HCT116 (cell line): ENCODE measurements around the gene SNF8. TPM values are rescaled to one million over a fixed set of nuclear protein-coding genes. Genes with fewer than 3 reads are reported as not detected.

Source experiments
- ATAC-seq: fragments of 200-7000 bp; cut with Tn5 transposase; 2 replicates; pipeline ENCODE4 v1.9.1; 2020; ENCODE audit warnings: mild to moderate bottlenecking, moderate library complexity
- BruUV-seq: library from RNA; stranded (reverse); fragments of 400-500 nt; replicated peaks from 2 replicates; lab custom pipeline; 2021; lab: Mats Ljungman, UMichigan
- CTCF ChIA-PET: fragments of 300-600 bp; sonication (Branson Sonifier 250); formaldehyde crosslinking; loops from one replicate; lab custom pipeline; 2021; ENCODE audit warnings: antibody characterized with exemption; lab: Charles Lee
- POLR2A ChIA-PET: fragments of 300-600, 350-600 bp; sonication (Branson Sonifier 250); formaldehyde crosslinking; loops from one replicate; lab custom pipeline; 2021; ENCODE audit warnings: antibody characterized with exemption; lab: Charles Lee
- RAD21 ChIA-PET, 2 experiments: fragments of 300-600 bp; sonication (Branson Sonifier 250); formaldehyde crosslinking; loops; one replicate each; lab custom pipeline; 2023; ENCODE audit warnings: low total read pairs in 2 of 2; ENCODE audit not compliant: uncharacterized antibody in 2 of 2, unreplicated experiment in 2 of 2, low non-redundant PET in 1 of 2; lab: Charles Lee
- DNase-seq: peaks from one replicate; pipeline ENCODE4 v3.0.0-alpha.2; 2010; ENCODE audit warnings: low read depth, low spot score
- H2AFZ ChIP-seq: fragments of 200-600 bp; shearing (Covaris generic), sonication (generic); 2 replicates; pipeline ENCODE4 v1.6.1; 2017; ENCODE audit warnings: low read depth, mixed run types, mixed read lengths, antibody characterized with exemption, low read length; ENCODE audit not compliant: poor library complexity, severe bottlenecking
- H3K27ac ChIP-seq: 2 replicates; pipeline ENCODE4 v1.5.1; 2012; ENCODE audit warnings: low read depth, low read length
- H3K27me3 ChIP-seq: fragments of 200-600 bp; sonication (generic); 2 replicates; pipeline ENCODE4 v1.6.1; 2016; ENCODE audit warnings: mixed run types, low read length, mixed read lengths; ENCODE audit not compliant: insufficient read depth
- H3K36me3 ChIP-seq, 2 experiments: fragments of 200-500 bp in 1 of 2; fragments of 200-600 bp in 1 of 2; sonication (Bioruptor generic) in 1 of 2; sonication (generic) in 1 of 2; 2 replicates each; pipeline versions ENCODE4 v1.5.1 to v1.6.1; 2014 to 2016; ENCODE audit warnings: low read length in 2 of 2, inconsistent platforms in 1 of 2, mixed read lengths in 1 of 2, mixed run types in 1 of 2; ENCODE audit not compliant: insufficient read depth in 2 of 2, control insufficient read depth in 1 of 2
- H3K4me1 ChIP-seq, 2 experiments: fragments of 200-600 bp in 1 of 2; sonication (generic) in 1 of 2; 2 replicates each; pipeline versions ENCODE4 v1.5.1 to v1.6.1; 2012 to 2017; ENCODE audit warnings: low read length in 2 of 2, inconsistent platforms in 1 of 2, mild to moderate bottlenecking in 1 of 2, mixed read lengths in 1 of 2, mixed run types in 1 of 2, moderate library complexity in 1 of 2; ENCODE audit not compliant: insufficient read depth in 2 of 2, control insufficient read depth in 1 of 2
- H3K4me2 ChIP-seq: fragments of 200-600 bp; sonication (generic); 2 replicates; pipeline ENCODE4 v1.6.1; 2017; ENCODE audit warnings: mixed run types, low read length, mixed read lengths
- H3K4me3 ChIP-seq, 2 experiments: fragments of 200-600 bp in 1 of 2; sonication (generic) in 1 of 2; replicated peaks in 1 of 2; 2 replicates each; pipeline ENCODE4 v1.5.1; 2011 to 2016; ENCODE audit warnings: low read length in 2 of 2, control low read depth in 1 of 2, low read depth in 1 of 2, mild to moderate bottlenecking in 1 of 2, mixed read lengths in 1 of 2, mixed run types in 1 of 2
- H3K79me2 ChIP-seq: fragments of 200-600 bp; sonication (generic); 2 replicates; pipeline ENCODE4 v1.6.1; 2017; ENCODE audit warnings: mild to moderate bottlenecking, mixed run types, low read length, moderate library complexity, mixed read lengths; ENCODE audit not compliant: insufficient read depth
- H3K9ac ChIP-seq: fragments of 200-600 bp; sonication (generic); 2 replicates; pipeline ENCODE4 v1.6.1; 2016; ENCODE audit warnings: low read length, mixed read lengths
- H3K9me2 ChIP-seq: fragments of 200-600 bp; sonication (generic), shearing (Covaris generic); 2 replicates; pipeline ENCODE4 v1.6.1; 2017; ENCODE audit warnings: mixed run types, mild to moderate bottlenecking, moderate library complexity; ENCODE audit not compliant: insufficient read depth
- H3K9me3 ChIP-seq, 2 experiments: fragments of 200-500 bp in 1 of 2; fragments of 200-600 bp in 1 of 2; sonication (Bioruptor generic) in 1 of 2; sonication (generic) in 1 of 2; 2 replicates each; pipeline ENCODE4 v1.6.1; 2014 to 2017; ENCODE audit warnings: low read length in 2 of 2, mixed read lengths in 2 of 2, inconsistent platforms in 1 of 2, low read depth in 1 of 2, mild to moderate bottlenecking in 1 of 2, mixed run types in 1 of 2, moderate library complexity in 1 of 2; ENCODE audit not compliant: control insufficient read depth in 1 of 2, insufficient read depth in 1 of 2
- H4K20me1 ChIP-seq: fragments of 200-600 bp; sonication (generic), shearing (Covaris generic); 2 replicates; pipeline ENCODE4 v1.6.1; 2017; ENCODE audit warnings: mixed run types, mild to moderate bottlenecking, moderate library complexity; ENCODE audit not compliant: insufficient read depth
- CBX3 ChIP-seq: IDR thresholded peaks from 2 replicates; pipeline ENCODE4 v1.6.1; 2012; ENCODE audit warnings: low read depth
- CEBPB ChIP-seq: IDR thresholded peaks from 2 replicates; pipeline ENCODE4 v1.6.1; 2012; ENCODE audit warnings: low read depth
- EGR1 ChIP-seq: IDR thresholded peaks from 2 replicates; pipeline ENCODE4 v1.6.1; 2012; ENCODE audit warnings: low read depth
- ELF1 ChIP-seq: IDR thresholded peaks from 2 replicates; pipeline ENCODE4 v1.6.1; 2012; ENCODE audit warnings: low read depth, borderline replicate concordance
- EZH2 ChIP-seq: fragments of 200-600 bp; sonication (generic); IDR thresholded peaks from 2 replicates; pipeline ENCODE4 v1.6.1; 2017; ENCODE audit warnings: antibody characterized with exemption, mixed run types
- EZH2phosphoT487 ChIP-seq: fragments of 200-600 bp; IDR thresholded peaks from 2 replicates; pipeline ENCODE4 v1.6.1; 2018; ENCODE audit warnings: antibody characterized with exemption, borderline replicate concordance
- JUND ChIP-seq: IDR thresholded peaks from 2 replicates; pipeline ENCODE4 v1.6.1; 2012
- MAX ChIP-seq: IDR thresholded peaks from 2 replicates; pipeline ENCODE4 v1.6.1; 2012
- RAD21 ChIP-seq: IDR thresholded peaks from 2 replicates; pipeline ENCODE4 v1.6.1; 2012; ENCODE audit warnings: low read depth, mild to moderate bottlenecking
- SRF ChIP-seq: IDR thresholded peaks from 2 replicates; pipeline ENCODE4 v1.6.1; 2012; ENCODE audit warnings: low read depth
- ZBTB33 ChIP-seq: IDR thresholded peaks from 2 replicates; pipeline ENCODE4 v1.6.1; 2011; ENCODE audit warnings: mild to moderate bottlenecking, low read length, moderate library complexity; ENCODE audit not compliant: insufficient replicate concordance; ENCODE audit errors: extremely low read depth
- ZFX ChIP-seq: fragments of 450-650 bp; IDR thresholded peaks from 2 replicates; pipeline ENCODE4 v1.6.1; 2017
- intact Hi-C: fragments of 100-400 bp; cut with micrococcal nuclease; formaldehyde crosslinking; loops from 2 replicates; pipeline ENCODE4 v1.10.0; 2022
- total RNA-seq: library from RNA; stranded (reverse); gene quantifications from one replicate; pipeline ENCODE4 v1.2.1, GENCODE V29; 2021; ENCODE audit not compliant: unreplicated experiment
- TF ChIP-seq, protein P1 (sequence below): IDR thresholded peaks from 2 replicates; pipeline ENCODE4 v1.6.1; 2012

The SNF8 gene
- total RNA-seq, 1 experiment from 2014 or later, result 178 TPM

DNA sequence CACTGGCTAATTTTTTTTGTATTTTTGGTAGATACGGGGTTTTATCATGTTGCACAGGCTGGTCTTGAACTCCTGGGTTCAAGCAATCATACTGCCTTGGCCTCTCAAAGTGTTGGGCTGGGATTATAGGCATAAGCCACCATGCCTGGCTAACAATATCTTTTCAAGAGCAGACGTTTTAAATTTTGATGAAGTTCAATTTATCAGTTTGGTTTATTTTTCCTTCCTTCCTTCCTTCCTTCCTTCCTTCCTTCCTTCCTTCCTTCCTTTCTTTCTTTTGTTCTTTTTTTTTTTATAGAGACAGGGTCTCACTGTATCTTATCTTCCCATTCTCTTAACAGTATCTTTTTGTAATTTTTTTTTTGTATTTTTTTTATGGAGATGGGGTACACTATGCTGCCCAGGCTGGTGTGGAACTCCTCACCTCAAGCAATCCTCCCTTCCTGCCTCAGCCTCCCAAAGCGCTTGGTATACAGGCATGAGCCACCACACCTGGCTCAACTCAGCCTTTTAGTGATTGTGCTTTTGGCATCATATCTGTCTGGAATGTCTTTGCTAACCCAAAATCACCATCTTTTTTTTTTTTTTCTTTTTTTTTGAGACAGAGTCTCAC is 37.4 kb upstream of the SNF8 start (continued):
- TF ChIP-seq EGR1 (no peak), JUND (no peak), MAX (no peak), ZFX (no peak), CEBPB (no peak)
- TF ChIP-seq, protein P1, sequence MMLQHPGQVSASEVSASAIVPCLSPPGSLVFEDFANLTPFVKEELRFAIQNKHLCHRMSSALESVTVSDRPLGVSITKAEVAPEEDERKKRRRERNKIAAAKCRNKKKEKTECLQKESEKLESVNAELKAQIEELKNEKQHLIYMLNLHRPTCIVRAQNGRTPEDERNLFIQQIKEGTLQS, result no peak

GRCh38 chr17:48973806-48974205 is 29.2 kb upstream of the SNF8 start:
- Histone ChIP-seq H3K4me3 (no peak overlapping the region), H3K27ac (no peak overlapping the region), H3K36me3 (no peaks in the 10 kb centered on the region), H4K20me1 (no peaks in the 10 kb centered on the region), H3K9me3 (no peaks in the 10 kb centered on the region), H3K79me2 (no peaks in the 10 kb centered on the region)
- DNase-seq, result no peak
- POLR2A ChIA-PET, result interaction anchor here (0.6 kb wide), 1 partner anchor 17 kb away, joined by 5 read pairs; no protein-coding TSS in a partner anchor
- intact Hi-C loops, result no loop called here
- TF ChIP-seq, protein P1, result no peak
- TF ChIP-seq ELF1 (no peak), EZH2 (no peak), SRF (no peak), CBX3 (no peak), ZBTB33 (no peak), RAD21 (no peak), EZH2phosphoT487 (no peak)
- TF ChIP-seq, all 23 proteins: peak for 0
- Histone ChIP-seq H3K4me2 (peak overlapping the region; percentile 74), H3K27me3 (no peaks in the 10 kb centered on the region), H3K9ac (no peak overlapping the region), H3K4me1 (peaks cover 46 to 50% of the 10 kb centered on the region in 2 experiments), H3K9me2 (no peaks in the 10 kb centered on the region), H2AFZ (peak overlapping the region; percentile 83)
- no TSS peak for BruUV-seq
- ChIA-PET RAD21 (no interaction called here), CTCF (interaction anchor here (1.0 to 2.2 kb wide), 4 partner anchors 11 to 89 kb away, joined by 3 to 12 read pairs (median 4); no protein-coding TSS in a partner anchor)
- no peak for ATAC-seq
